ENCODE data around the gene PRR30.

DNA sequence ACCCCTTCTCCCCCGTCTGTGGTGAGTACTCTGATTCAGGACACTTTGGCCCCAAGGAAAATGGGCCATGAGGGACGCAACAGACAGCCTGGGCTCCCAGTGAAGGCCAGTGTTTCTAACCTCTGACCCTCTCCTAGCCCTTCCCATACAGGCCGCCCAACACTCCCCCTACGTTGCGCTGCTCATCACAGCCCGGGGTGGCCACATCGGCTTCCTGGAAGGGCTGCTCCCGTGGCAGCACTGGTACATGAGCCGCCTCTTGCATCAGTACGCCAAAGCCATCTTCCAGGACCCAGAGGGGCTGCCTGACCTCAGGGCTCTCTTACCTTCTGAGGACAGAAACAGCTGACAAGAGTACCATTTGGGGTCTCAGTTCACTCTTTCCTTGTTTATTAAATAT, 8.8 kb downstream of the PRR30 start:
- TF ChIP-seq, protein P1, sequence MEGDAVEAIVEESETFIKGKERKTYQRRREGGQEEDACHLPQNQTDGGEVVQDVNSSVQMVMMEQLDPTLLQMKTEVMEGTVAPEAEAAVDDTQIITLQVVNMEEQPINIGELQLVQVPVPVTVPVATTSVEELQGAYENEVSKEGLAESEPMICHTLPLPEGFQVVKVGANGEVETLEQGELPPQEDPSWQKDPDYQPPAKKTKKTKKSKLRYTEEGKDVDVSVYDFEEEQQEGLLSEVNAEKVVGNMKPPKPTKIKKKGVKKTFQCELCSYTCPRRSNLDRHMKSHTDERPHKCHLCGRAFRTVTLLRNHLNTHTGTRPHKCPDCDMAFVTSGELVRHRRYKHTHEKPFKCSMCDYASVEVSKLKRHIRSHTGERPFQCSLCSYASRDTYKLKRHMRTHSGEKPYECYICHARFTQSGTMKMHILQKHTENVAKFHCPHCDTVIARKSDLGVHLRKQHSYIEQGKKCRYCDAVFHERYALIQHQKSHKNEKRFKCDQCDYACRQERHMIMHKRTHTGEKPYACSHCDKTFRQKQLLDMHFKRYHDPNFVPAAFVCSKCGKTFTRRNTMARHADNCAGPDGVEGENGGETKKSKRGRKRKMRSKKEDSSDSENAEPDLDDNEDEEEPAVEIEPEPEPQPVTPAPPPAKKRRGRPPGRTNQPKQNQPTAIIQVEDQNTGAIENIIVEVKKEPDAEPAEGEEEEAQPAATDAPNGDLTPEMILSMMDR (conservative IDR thresholded peaks at IDR 0.05; ENCODE audit: low read depth in 2 of 2) = no peak
- TF ChIP-seq POLR2AphosphoS5 (IDR thresholded peaks at IDR 0.05; ENCODE audit: low read depth) = no peak
- no peak for TF ChIP-seq JUNB (IDR thresholded peaks at IDR 0.05; ENCODE audit: unreplicated experiment)
- TF ChIP-seq, protein P2, sequence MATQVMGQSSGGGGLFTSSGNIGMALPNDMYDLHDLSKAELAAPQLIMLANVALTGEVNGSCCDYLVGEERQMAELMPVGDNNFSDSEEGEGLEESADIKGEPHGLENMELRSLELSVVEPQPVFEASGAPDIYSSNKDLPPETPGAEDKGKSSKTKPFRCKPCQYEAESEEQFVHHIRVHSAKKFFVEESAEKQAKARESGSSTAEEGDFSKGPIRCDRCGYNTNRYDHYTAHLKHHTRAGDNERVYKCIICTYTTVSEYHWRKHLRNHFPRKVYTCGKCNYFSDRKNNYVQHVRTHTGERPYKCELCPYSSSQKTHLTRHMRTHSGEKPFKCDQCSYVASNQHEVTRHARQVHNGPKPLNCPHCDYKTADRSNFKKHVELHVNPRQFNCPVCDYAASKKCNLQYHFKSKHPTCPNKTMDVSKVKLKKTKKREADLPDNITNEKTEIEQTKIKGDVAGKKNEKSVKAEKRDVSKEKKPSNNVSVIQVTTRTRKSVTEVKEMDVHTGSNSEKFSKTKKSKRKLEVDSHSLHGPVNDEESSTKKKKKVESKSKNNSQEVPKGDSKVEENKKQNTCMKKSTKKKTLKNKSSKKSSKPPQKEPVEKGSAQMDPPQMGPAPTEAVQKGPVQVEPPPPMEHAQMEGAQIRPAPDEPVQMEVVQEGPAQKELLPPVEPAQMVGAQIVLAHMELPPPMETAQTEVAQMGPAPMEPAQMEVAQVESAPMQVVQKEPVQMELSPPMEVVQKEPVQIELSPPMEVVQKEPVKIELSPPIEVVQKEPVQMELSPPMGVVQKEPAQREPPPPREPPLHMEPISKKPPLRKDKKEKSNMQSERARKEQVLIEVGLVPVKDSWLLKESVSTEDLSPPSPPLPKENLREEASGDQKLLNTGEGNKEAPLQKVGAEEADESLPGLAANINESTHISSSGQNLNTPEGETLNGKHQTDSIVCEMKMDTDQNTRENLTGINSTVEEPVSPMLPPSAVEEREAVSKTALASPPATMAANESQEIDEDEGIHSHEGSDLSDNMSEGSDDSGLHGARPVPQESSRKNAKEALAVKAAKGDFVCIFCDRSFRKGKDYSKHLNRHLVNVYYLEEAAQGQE (IDR thresholded peaks at IDR 0.05; ENCODE audit: unreplicated experiment) = no peak
- no peak for TF ChIP-seq EZH2 (IDR thresholded peaks at IDR 0.05; ENCODE audit: low read depth, unreplicated experiment)
- no peak for TF ChIP-seq ZNF114 (CRISPR knock-in tag; IDR thresholded peaks at IDR 0.05)
- no peak for TF ChIP-seq EZH2phosphoT487 (IDR thresholded peaks at IDR 0.05; ENCODE audit: unreplicated experiment)
- TF ChIP-seq, protein P3, sequence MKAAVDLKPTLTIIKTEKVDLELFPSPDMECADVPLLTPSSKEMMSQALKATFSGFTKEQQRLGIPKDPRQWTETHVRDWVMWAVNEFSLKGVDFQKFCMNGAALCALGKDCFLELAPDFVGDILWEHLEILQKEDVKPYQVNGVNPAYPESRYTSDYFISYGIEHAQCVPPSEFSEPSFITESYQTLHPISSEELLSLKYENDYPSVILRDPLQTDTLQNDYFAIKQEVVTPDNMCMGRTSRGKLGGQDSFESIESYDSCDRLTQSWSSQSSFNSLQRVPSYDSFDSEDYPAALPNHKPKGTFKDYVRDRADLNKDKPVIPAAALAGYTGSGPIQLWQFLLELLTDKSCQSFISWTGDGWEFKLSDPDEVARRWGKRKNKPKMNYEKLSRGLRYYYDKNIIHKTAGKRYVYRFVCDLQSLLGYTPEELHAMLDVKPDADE (IDR thresholded peaks at IDR 0.05) = no peak
- TF ChIP-seq NANOG (IDR thresholded peaks at IDR 0.05; ENCODE audit: borderline replicate concordance) = no peak
- TF ChIP-seq ZNF331 (CRISPR knock-in tag; IDR thresholded peaks at IDR 0.05; ENCODE audit: low read depth) = no peak
- TF ChIP-seq CREB1 (CRISPR knock-in tag; IDR thresholded peaks at IDR 0.05; ENCODE audit: low read depth) = no peak
